GOT3 (cell line): ENCODE data around the gene FBXL7.

Experiments used
- DNase-seq: peaks from one replicate; lab custom pipeline; 2025; ENCODE audit warnings: mixed read lengths; lab: John Stamatoyannopoulos, UW

The FBXL7 gene

DNA sequence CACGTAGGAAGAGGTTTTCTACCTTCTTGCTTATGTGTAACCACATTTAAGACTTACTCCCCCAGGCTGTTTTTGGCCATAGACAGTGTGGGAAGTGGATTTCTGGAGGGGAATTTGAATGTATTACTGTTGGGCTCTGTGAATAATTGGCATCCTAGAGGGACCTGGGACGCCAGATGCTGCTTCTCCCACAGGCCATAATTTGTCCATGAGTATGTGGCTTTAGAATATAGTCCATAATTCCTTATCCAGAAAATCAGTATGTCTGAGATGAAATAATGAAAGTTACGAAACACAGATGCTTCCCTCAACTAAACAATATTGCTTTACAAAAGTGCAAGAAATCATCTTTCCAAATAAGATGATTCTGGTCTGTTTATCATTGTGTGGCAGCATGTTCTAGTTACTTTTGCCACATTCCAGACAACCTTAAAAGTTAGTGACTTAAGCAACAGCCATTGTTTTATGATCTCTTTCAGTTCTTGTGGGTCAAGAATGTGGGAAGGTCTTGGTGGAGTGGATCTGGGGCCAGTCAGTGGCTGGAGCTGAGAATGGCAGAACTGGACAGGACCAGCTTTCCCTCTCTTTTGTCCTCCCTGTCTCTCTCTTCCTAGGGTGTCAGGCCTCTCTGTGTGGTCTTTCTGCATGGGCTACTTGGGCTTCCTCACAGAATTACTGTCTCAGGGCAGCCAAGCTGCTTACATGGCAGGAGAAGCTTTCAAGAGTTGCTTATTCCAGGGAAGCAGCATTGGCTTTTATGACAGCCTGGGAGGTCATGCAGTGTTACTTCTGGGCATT, 79.4 kb downstream of the FBXL7 start:
- no peak for DNase-seq

DNA sequence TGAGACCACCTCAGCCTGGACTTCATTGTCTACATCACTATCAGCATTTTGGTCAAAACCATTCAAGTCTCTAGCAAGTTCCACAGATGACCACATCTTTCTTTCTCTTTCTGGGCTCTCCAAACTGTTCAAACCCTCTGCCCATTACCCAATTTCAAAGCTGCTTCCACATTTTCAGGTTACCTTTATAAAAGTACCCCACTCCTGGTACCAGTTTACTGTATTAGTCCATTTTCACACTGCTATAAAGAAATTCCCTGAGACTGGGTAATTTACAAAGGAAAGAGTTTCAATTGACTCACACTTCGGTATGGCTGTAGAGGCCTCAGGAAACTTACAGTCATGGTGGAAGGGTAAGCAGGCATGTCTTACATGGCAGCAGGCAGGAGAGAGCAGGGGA, 84.5 kb downstream of the FBXL7 start:
- no peak for DNase-seq

DNA sequence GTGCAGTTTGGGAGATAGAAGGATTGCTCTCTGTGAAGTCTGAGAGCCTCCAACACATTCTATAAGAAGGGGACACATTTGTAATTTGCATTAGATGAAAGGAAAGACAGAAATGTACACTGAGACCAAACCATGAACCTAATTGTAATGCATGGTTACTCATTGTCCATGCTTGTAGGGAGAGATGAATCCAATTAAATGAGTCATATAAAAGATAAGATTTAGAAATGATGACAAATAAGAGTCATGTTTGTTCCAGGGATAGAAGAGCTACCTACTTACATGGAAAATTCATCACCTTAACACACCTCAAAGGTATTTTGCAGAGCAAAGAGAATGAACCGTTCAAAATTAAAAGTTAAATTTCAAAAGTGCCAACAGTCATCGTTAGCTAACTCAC, 85.1 kb downstream of the FBXL7 start:
- DNase-seq: no peak

DNA sequence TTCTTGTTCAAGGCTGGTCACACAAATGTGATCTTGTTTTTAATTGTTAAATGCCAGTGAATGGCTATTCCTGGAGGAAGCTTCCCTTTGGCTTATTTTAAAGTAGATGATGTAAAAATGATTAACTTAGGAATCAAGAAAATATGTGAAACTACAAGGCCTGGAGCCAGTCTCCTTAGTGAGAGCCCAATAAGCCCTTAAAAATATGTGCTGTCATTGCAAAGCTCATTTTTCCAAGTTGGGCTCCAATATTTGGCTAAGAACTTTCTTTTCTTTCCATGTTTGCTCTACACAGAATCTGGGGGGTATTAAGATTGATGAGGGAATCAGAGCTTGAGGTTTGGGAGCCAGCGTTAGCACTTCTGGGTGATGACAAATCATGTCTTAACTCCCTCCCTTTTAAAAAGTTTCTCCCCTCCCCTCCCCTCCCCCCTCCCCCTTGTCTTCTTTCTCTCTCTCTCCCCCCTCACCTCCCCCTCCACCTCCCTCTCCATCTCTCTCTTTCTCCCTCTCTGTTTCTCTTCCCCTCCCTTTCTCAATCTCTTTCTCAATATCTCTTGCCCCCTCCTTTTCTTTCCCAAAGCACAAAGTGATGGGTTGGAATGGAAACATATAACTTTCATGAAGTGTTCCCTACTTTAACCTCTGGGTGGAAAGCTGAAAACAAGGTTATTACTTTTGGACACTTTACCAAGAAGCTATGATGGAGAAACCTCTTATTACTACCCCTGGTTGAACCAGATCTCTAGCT, 86.0 kb downstream of the FBXL7 start:
- no peak for DNase-seq

DNA sequence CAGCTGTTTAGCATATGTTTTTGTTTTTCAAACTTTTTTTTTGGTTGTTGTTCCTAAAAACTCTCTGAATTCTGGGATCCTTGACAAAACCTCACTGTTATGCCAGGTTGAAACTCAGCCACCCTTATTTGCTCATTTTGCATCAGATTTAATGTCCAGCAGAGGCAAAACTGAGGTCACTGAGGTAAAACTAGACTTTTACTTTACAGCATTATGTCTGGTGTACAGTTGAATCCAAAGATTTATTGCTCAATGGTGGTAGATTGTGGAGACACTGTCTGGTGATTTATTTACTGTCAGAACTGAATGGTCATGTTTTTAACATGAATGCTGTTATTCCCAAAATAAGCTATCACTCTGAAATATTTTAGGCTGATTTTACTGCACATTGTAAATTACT, 87.9 kb downstream of the FBXL7 start:
- no peak for DNase-seq

DNA sequence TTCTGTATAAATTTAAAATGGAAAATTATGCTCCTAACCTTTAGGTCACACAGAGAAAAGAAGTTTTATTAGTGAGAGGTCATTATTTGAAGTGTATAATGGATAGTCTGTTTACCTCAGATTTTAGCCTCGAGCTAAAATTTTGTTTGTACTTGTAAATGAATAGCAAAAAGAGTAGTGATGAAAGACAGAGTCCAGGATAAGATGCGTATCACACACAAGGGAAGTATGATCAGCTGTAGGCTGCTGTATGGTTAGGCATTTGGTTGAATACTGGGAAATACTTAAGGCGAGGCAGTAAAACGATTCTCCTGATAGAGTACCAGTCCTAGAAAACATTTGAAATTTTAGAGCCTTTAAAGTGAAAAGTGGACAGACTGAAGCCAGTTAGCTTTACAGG, 92.7 kb downstream of the FBXL7 start:
- DNase-seq: no peak

DNA sequence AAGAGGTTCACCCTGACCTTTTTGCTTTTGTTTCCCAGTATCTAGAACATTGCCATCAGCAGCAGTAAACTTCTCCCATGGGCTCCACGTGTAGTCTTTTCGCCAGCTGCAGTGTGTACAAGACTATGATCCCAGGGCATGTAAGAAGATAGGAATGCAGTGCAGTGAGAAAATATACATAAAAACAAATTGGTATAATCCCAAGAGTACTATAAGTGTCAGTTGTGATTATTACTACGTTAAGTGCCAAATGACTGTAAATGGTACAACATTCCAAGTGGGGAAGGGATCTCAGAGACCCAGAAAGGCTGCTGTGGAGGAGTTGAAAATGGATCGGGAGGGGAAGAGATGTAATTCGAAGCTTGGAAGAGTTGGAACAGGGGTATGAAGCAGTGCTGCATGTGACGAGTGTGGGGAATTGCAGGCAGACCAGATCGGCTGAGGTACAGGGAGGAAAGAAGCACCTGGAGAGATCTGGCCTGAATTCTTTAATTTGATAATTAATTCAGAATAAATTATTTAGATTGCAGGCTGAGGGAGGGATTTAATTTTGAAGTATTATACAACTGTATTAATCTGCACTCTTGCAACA, 95.1 kb downstream of the FBXL7 start:
- no peak for DNase-seq

DNA sequence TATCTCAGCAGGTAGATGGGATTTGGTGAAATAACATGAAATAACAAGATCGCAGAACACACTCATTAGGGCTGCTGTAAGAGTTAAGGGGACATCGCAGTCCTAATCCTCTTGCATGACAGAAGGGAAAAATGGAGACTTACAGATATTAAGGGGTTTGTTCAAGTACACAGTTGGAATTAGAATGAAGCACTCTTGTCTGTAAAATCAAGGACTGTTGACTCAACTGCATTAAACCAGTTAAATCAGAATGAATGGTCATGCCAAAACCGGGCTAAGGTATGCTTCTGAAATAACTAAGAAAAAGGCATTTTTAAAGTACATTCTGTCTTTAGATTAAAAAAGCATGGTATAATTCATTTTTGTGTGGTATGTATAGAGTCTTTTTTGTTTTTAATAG, 95.9 kb downstream of the FBXL7 start:
- DNase-seq: no peak

DNA sequence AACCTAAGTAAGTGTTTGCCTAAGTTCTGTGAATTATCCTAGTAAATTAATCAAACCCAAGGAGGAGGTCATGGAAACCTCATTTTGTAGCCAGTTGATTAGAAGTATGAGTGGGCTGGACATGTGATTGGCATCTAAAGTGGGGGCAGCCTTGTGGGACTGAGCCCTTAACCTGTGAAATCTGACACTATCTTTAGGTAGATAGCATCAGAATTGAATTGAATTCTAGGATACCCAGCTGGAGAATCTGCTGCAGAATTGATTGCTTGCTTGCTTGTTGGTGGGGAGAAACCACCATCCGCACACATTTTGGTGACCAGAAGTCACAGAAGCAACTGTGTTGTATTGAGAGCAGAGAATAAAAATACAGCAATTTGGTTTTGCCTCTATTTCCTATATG, 97.0 kb downstream of the FBXL7 start:
- DNase-seq: no peak

DNA sequence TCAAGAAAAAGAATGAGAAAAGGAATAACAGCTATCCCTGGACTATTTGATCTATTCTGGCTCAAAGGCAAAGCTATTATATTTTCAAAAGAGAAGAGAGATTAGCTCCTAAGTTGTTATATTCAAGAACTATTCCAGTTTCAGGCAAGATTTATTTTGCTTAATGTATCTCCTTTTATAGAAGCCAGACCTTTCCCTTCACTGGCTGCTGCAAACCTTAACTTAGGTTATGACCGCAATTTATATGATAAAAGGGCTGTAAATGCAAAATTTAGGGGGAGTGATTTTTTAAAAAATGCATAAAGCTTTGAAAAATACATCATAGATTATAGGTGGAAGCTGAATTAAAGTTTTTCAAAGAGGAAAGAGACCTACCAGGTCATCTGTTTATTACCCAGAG, 97.8 kb downstream of the FBXL7 start:
- DNase-seq: no peak

DNA sequence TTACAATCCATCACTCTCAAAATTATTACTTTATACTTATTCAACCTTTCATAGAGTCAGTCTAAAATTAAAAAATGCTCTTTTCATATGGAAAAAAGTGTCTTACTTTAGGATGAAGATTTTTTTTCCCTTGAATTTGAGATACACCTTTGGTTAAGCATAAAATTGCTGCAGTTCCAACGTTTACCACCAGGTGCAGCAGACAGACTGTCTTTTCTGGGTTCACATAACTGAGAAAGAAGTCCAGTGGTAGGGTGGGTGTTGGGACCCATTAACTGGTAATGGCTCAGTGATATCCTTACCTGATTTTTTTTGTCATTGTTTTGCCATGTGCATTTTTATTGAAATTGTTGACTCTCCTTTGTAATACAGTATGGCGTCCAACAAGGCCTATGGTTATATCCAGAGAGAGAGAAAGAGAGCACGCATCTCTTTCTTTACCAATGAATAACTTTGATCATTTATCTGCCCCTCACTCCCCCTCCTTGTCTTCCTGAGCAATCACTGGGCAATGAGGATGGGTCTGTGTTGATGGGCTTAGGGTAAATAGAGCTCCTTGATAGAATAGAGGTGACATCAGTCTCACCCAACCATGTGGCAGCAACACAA, 98.4 kb downstream of the FBXL7 start:
- DNase-seq: no peak

DNA sequence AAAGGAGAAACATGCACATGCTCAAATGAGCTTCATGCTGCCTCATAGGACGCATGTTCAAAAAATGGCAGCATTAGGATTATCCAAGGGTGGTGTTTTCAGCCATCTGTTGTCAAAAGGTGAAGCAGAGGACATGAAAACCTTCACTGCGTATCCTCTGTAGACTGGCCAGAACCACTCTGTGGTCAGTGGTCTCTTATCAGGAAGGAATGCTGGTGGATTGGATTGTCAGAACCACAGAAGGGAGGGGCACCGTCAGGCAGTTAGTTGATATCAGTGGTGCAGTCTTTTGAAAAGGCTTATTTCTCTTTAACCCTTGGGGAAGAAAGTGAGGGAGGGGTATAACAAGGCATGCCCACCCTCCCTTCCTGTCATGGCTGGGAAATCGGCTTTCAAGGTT, 100.1 kb downstream of the FBXL7 start:
- no peak for DNase-seq

DNA sequence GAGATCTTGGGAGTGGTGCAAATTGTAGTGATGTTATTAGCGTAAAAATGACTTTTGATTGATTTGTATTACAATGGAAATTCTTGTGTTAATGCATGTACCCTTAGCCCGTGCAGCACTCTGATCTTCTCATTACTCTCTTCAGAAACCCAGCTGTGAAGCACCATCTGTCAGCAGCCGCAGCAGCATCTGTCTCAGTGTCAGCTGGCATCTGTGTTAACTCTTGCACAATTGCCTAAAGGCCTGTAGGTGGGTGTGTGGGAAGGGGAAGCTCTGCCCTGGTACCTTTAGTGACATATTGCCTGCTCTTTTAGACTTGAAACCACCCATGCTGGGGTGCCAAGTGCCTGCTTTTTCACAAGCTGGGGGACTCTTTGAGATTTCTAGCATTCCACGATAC, 101.3 kb downstream of the FBXL7 start:
- DNase-seq: no peak

DNA sequence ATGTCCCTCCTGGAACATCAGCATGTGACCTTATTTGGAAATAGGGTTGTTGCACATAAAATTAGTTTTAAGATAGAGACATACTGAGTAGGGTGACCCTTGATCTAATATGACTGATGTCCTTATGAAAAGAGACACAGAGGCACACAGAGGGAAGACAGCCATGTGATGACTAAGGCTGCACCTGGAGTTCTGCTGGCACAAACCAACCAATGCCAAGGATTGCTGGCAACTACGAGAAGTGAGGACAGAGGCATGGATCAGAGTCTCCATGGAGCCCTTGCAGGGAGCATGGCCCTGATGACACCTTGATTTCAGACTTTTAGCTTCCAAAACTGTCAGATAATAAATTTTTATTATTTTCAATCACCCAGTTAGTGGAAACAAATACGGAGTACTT, 101.9 kb downstream of the FBXL7 start:
- DNase-seq: no peak

DNA sequence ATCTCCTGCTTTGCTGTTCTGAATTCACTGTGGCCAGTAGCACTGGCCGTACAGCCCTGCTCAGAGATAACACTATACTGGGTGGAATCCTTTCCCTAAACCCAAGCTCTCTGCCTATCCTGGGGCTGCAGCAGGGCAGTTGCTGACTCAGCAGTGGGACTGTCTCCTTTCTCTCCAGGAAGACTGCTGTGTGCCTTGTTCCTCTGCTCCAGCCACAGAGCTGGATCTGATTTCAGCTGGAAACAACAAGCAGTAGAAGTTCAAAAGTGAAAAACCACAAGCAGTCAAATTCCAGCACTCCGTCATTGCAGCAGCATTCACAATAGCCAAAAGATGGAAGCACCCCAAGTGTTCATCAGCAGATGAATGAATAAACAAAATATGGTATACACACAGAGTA, 105.0 kb downstream of the FBXL7 start:
- DNase-seq: no peak

DNA sequence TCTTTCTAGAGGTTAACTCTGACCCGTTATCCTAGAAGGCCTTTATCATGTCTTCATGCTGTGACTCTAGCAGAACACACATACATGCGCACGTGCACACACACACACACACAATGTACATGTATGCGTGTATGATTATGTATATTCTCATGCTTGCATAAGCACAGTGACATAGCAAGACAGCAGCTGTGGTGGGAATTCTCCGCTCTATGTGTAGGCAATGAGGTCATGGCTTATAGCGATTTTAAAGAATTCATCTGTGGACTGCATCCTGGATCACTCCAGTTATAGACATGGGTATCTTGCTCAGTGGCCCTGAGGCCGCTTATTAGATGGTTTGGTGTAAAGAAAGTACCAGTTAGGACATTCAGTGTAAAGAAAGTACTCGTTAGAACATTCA, 106.2 kb downstream of the FBXL7 start:
- DNase-seq: no peak

DNA sequence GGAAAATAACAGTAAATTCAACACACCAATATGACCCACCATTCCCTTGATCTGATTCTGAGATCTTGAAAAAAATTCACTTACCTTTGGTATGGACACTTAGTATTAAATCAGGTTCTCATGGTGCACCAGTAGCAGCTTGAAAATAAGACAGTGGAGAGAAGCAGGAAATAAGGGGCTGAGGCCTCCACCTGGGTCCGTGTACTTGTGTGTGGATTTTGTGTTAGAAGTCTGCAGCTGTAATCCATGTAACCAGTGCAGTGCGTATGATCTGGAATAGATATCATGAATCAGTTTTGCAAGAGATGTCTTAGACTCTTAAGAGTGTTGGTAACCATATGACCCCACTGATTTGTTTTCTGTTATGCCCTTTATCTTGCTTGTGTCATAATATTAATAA, 107.1 kb downstream of the FBXL7 start:
- DNase-seq: no peak

DNA sequence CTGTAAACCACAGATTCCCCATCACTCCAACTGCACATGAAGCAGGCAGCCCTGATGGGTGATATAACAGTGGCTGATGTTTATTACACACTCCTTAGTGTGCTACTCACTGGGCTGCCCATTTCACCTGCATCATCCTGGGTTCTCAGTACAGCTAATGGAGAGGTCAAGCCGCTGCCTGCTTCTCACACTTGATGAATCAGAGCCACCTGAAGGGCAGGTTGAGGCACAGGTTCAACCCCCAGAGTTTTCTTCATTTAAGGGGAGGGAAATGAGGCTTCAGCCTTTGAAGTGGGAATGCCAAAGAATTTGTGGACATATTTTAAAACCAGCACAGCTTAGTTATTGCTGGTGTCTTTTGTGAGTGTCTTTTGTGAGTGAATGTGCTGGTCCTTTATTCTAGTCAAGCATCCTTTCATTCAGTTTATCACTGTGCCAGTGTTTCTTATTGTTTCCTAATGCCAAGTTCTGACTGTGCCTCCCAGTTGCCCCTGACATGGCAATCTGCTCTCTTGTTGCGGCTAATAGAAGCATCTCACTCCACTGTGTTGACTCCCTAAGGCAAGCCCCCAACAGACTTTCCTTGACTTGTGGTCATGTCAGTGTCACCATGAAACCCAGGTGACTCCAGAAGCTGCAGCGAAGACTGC, 109.2 kb downstream of the FBXL7 start:
- DNase-seq: no peak

DNA sequence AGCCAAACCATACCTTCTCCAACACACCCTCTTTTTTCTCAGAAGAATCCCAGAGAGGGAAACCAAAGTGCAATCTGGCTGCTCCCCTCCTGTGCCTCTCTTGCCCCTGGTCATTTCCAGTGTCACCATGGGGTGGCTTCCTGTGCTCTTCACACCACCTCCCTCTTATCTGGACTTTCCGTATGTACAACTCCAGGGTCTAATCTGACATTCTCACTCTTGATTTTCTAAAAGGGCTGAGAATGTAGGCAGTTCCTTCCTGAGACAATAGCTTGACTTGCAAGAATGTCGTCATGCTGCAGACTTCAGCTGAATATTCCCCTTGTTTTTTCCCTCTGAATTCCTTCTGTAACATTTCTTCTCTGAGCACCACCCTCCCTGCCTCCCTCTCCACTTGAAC, 110.2 kb downstream of the FBXL7 start:
- no peak for DNase-seq

DNA sequence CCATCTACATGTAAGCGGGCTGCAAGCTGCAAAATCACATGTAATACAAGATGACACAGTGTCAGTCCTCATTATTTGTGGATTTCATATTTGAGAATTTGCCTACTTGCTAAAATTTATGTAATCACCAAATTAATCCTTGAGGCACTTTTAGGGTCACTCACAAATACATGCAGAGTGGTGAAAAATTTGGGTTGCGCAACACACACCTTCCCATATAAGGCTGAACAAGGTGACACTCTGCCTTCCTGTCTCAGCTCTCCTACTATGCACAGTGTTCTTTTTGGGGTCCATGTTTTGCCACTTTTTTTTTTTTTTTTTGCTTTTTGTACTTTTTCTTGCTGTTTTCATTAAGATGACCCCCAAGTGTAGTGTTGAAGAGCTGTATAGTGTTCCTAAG, 111.0 kb downstream of the FBXL7 start:
- no peak for DNase-seq

DNA sequence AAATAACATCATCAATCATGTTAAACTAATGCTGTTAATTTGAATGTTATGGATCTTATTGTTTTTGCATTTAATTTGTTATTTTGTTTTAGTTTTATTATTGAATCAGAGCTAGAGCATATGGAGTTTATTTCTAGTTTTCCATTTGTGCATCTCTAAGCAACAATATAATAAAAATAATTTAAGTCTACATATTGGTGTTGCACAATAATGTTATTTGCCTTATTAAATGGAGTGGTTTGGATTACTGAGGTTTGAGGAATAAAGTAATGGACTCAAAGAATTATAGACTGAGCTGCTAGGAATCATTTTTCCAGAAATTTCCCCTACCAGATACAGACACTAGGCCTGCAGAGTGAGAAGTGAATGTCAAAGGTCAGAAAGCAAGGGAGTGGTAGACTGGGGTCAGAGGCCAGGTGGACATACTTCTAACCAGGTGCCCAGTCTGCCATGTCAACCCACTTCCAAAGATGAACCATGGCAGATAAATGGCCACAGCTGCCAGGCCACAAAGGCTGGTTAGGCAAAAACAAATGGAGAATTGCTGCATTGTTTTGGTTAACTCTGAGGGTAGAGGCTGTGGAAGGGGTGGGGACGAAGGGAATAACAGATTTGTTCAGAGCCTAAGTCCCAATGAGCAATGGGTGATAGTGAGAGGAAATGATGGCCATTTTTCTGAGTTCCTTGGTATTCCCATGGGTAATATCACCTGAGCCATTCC, 113.1 kb downstream of the FBXL7 start:
- DNase-seq: no peak

DNA sequence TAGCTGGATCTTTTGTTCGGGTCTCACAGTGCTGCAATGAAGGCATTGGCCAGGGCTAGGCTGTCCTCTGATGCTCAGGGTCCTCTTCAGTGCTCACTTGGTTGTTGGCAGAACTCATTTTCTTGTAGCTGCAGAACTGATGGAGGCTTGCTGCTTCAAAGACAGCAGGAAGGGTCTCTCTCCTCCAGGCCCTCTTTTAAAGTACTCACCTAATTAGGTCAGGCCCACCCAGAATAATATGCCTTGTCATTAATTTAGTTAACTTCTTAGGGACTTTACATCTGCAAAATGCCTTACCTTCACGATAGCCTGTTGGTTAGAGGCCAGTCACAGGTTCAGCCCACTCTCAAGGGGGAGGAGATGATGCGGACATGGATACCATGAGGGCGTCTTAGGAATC, 114.7 kb downstream of the FBXL7 start:
- DNase-seq: no peak
